ENCODE measurements around the gene CHAF1B.

CHAF1B gene

DNA sequence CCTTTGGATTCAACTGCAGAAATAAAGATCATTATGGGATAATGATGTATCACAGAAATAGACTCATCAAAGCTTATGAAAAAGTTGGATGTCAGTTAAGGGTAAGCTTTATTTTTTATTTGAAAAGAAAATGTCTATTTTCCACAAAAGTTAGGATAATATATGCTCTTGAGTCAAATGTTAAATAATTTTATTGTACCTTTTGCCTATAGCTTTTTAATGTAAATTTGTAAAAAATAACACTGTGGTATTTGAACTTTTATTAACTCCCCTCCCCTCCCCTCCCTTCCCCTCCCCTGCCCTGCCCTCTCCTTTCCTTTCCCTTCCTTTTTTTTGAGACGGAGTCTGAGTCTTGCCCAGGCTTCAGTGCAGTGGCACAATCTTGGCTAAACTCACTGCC lies 40.3 kb upstream of the CHAF1B start:
- TF ChIP-seq EZH2 (IDR thresholded peaks at IDR 0.05; ENCODE audit: borderline replicate concordance, low read depth, low read length, severe bottlenecking): no peak
- TF ChIP-seq, protein P1, sequence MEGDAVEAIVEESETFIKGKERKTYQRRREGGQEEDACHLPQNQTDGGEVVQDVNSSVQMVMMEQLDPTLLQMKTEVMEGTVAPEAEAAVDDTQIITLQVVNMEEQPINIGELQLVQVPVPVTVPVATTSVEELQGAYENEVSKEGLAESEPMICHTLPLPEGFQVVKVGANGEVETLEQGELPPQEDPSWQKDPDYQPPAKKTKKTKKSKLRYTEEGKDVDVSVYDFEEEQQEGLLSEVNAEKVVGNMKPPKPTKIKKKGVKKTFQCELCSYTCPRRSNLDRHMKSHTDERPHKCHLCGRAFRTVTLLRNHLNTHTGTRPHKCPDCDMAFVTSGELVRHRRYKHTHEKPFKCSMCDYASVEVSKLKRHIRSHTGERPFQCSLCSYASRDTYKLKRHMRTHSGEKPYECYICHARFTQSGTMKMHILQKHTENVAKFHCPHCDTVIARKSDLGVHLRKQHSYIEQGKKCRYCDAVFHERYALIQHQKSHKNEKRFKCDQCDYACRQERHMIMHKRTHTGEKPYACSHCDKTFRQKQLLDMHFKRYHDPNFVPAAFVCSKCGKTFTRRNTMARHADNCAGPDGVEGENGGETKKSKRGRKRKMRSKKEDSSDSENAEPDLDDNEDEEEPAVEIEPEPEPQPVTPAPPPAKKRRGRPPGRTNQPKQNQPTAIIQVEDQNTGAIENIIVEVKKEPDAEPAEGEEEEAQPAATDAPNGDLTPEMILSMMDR (IDR thresholded peaks at IDR 0.05; ENCODE audit: borderline replicate concordance, extremely low read depth, low read length, poor library complexity, severe bottlenecking): no peak
- Histone ChIP-seq H3K27ac (ENCODE audit: low read length) (no peak overlapping the region), H3K9ac (ENCODE audit: low read depth, low read length) (no peak overlapping the region), H3K4me2 (ENCODE audit: insufficient read depth, low read length) (no peak overlapping the region), H3K9me3 (ENCODE audit: insufficient read depth, low read length, severe bottlenecking) (no peaks in the 10 kb centered on the region), H3K4me1 (ENCODE audit: insufficient read depth, low read length) (no peaks in the 10 kb centered on the region), H4K20me1 (ENCODE audit: insufficient read depth, low read length) (no peaks in the 10 kb centered on the region), H3K36me3 (ENCODE audit: insufficient read depth, low read length) (peaks cover 79% of the 10 kb centered on the region), H3K79me2 (ENCODE audit: insufficient read depth, low read length) (no peaks in the 10 kb centered on the region), H3K27me3 (ENCODE audit: insufficient read depth, low read length, poor library complexity) (no peaks in the 10 kb centered on the region), H3K4me3 (ENCODE audit: low read depth in 1 of 2, low read length in 2 of 2) (no peak overlapping the region), H2AFZ (ENCODE audit: low read depth, low read length) (no peak overlapping the region)
- ATAC-seq (ENCODE audit: insufficient read depth, low read depth) (no peak), DNase-seq (no peak)

DNA sequence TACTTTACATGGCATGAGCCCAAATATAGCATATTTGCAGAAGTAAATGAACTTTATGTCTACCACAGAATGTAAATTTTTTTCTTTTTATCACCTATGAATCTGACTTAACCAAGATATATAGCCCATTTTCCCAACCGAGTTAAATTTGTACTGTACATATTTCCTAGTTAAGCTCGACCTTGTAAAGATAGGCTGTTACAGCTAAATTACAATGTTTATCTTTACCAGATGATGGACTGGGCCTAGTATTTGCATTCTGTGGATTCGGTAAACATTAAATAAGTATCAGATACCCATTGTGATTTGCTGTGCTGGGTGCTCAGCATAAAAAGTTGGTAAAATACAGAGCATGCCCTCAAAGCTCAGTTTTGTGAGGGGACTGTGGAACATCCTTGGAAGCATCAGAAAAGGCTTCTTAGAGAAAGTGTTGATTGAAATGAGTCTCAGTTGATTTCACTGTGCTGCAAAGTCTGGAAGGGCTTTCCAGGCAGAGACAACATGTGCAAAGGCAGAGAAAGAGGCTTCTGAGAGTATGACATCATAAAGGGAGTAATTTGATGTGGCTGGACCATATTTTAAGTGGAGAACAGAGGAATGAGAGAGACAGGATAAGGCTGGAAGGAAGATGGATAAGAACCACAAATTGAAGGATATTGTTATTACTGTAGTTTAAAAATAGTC lies 37.8 kb upstream of the CHAF1B start:
- TF ChIP-seq EZH2 (IDR thresholded peaks at IDR 0.05; ENCODE audit: borderline replicate concordance, low read depth, low read length, severe bottlenecking): no peak
- TF ChIP-seq, protein P1 (IDR thresholded peaks at IDR 0.05; ENCODE audit: borderline replicate concordance, extremely low read depth, low read length, poor library complexity, severe bottlenecking): no peak
- no peak overlapping the region for H3K27ac ChIP-seq (ENCODE audit: low read length)
- no peak overlapping the region for H3K4me2 ChIP-seq (ENCODE audit: insufficient read depth, low read length)
- peaks cover 81% of the 10 kb centered on the region for H3K36me3 ChIP-seq (ENCODE audit: insufficient read depth, low read length)
- H3K9ac ChIP-seq (ENCODE audit: low read depth, low read length): no peak overlapping the region
- H3K27me3 ChIP-seq (ENCODE audit: insufficient read depth, low read length, poor library complexity): no peaks in the 10 kb centered on the region
- H3K4me3 ChIP-seq (ENCODE audit: low read depth in 1 of 2, low read length in 2 of 2): no peak overlapping the region
- no peak overlapping the region for H2AFZ ChIP-seq (ENCODE audit: low read depth, low read length)
- DNase-seq: no peak
- no peaks in the 10 kb centered on the region for H4K20me1 ChIP-seq (ENCODE audit: insufficient read depth, low read length)
- ATAC-seq (ENCODE audit: insufficient read depth, low read depth): no peak
- H3K4me1 ChIP-seq (ENCODE audit: insufficient read depth, low read length): no peaks in the 10 kb centered on the region
- H3K79me2 ChIP-seq (ENCODE audit: insufficient read depth, low read length): no peaks in the 10 kb centered on the region
- H3K9me3 ChIP-seq (ENCODE audit: insufficient read depth, low read length, severe bottlenecking): no peaks in the 10 kb centered on the region

DNA sequence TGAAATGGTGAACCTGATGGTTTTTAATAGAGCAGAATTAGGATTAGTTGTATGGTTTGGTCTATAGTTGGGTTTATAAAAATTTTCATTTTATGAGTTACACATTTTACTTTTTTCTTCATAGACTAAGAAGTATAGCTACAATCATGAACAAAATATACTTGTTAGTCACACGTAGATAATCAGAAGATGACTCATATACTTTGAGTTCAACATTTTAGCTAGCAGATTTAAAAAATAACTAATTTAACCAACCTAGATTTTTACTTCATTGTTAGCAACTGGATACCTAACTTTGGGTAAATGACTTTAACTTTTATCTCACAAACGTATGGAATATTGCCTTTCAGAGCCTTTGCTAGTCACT lies 37.2 kb upstream of the CHAF1B start:
- no peak for ATAC-seq (ENCODE audit: insufficient read depth, low read depth)
- H2AFZ ChIP-seq (ENCODE audit: low read depth, low read length): no peak overlapping the region
- H3K9ac ChIP-seq (ENCODE audit: low read depth, low read length): no peak overlapping the region
- H3K27me3 ChIP-seq (ENCODE audit: insufficient read depth, low read length, poor library complexity): no peaks in the 10 kb centered on the region
- H3K4me2 ChIP-seq (ENCODE audit: insufficient read depth, low read length): no peak overlapping the region
- no peaks in the 10 kb centered on the region for H3K4me1 ChIP-seq (ENCODE audit: insufficient read depth, low read length)
- no peak overlapping the region for H3K4me3 ChIP-seq (ENCODE audit: low read depth in 1 of 2, low read length in 2 of 2)
- no peaks in the 10 kb centered on the region for H3K9me3 ChIP-seq (ENCODE audit: insufficient read depth, low read length, severe bottlenecking)
- no peak overlapping the region for H3K27ac ChIP-seq (ENCODE audit: low read length)
- no peaks in the 10 kb centered on the region for H3K79me2 ChIP-seq (ENCODE audit: insufficient read depth, low read length)
- H3K36me3 ChIP-seq (ENCODE audit: insufficient read depth, low read length): peaks cover 80% of the 10 kb centered on the region
- H4K20me1 ChIP-seq (ENCODE audit: insufficient read depth, low read length): no peaks in the 10 kb centered on the region
- no peak for DNase-seq
- no peak for TF ChIP-seq EZH2 (IDR thresholded peaks at IDR 0.05; ENCODE audit: borderline replicate concordance, low read depth, low read length, severe bottlenecking)
- TF ChIP-seq, protein P1 (IDR thresholded peaks at IDR 0.05; ENCODE audit: borderline replicate concordance, extremely low read depth, low read length, poor library complexity, severe bottlenecking): no peak
